GM12878 (cell line): ENCODE data around the gene LIN54. TPM values are rescaled to one million over a fixed set of nuclear protein-coding genes. Genes with fewer than 3 reads are reported as not detected.

Source experiments
- BCL11A ChIP-seq: IDR thresholded peaks from 2 replicates; pipeline ENCODE4 v1.6.1; 2011; ENCODE audit warnings: low read depth, low read length
- BMI1 ChIP-seq: fragments of 450-650 bp; IDR thresholded peaks from 2 replicates; pipeline ENCODE4 v1.6.1; 2016; ENCODE audit warnings: mild to moderate bottlenecking, moderate library complexity, borderline replicate concordance
- BRCA1 ChIP-seq: IDR thresholded peaks from 2 replicates; pipeline ENCODE4 v1.6.1; 2011; ENCODE audit warnings: low read depth, low read length, improper control_type of control experiment
- CBFB ChIP-seq: IDR thresholded peaks from 2 replicates; pipeline ENCODE4 v1.6.1; 2016; ENCODE audit warnings: antibody characterized with exemption, low read depth
- CEBPB ChIP-seq, 2 experiments: fragments of 150-350 bp in 1 of 2; IDR thresholded peaks; 2 replicates each; pipeline ENCODE4 v1.6.1; 2012 to 2014; ENCODE audit warnings: low read depth in 2 of 2, low read length in 2 of 2, borderline replicate concordance in 1 of 2, inconsistent platforms in 1 of 2
- CEBPZ ChIP-seq: fragments of 150-350 bp; IDR thresholded peaks from 2 replicates; pipeline ENCODE4 v1.6.1; 2016; ENCODE audit warnings: low read depth, low read length
- CHD2 ChIP-seq: IDR thresholded peaks from 2 replicates; pipeline ENCODE4 v1.6.1; 2011; ENCODE audit warnings: low read depth, low read length, improper control_type of control experiment, borderline replicate concordance
- ELK1 ChIP-seq: IDR thresholded peaks from 2 replicates; pipeline ENCODE4 v1.6.1; 2012; ENCODE audit warnings: low read depth, low read length, improper control_type of control experiment
- FOXM1 ChIP-seq: IDR thresholded peaks from 2 replicates; pipeline ENCODE4 v1.6.1; 2012; ENCODE audit warnings: low read depth, mild to moderate bottlenecking, inconsistent platforms, low read length, moderate library complexity
- HCFC1 ChIP-seq: fragments of 150-350 bp; IDR thresholded peaks from 2 replicates; pipeline ENCODE4 v1.6.1; 2014; ENCODE audit warnings: low read length
- HDAC6 ChIP-seq: fragments of 200-600 bp; sonication (generic); IDR thresholded peaks from one replicate; pipeline ENCODE4 v1.8.0; 2017; ENCODE audit warnings: antibody characterized with exemption; ENCODE audit not compliant: unreplicated experiment
- MAX ChIP-seq: IDR thresholded peaks from 2 replicates; pipeline ENCODE4 v1.6.1; 2012; ENCODE audit warnings: low read depth, low read length, improper control_type of control experiment
- MTA3 ChIP-seq: IDR thresholded peaks from 2 replicates; pipeline ENCODE4 v1.6.1; 2012; ENCODE audit warnings: low read length, inconsistent platforms, borderline replicate concordance
- NFIC ChIP-seq: IDR thresholded peaks from 2 replicates; pipeline ENCODE4 v1.6.1; 2012; ENCODE audit warnings: low read depth, mild to moderate bottlenecking, inconsistent platforms, low read length, moderate library complexity
- PAX8 ChIP-seq: fragments of 450-650 bp; IDR thresholded peaks from 2 replicates; pipeline ENCODE4 v1.6.1; 2017; ENCODE audit warnings: mild to moderate bottlenecking, moderate library complexity
- PKNOX1 ChIP-seq: fragments of 450-650 bp; IDR thresholded peaks from 2 replicates; pipeline ENCODE4 v1.6.1; 2016; ENCODE audit warnings: mild to moderate bottlenecking
- POLR2AphosphoS2 ChIP-seq: IDR thresholded peaks from 2 replicates; pipeline ENCODE4 v1.6.1; 2011; ENCODE audit warnings: low read depth, mild to moderate bottlenecking, low read length, improper control_type of control experiment, moderate library complexity
- SIN3A ChIP-seq: IDR thresholded peaks from 2 replicates; pipeline ENCODE4 v1.6.1; 2012; ENCODE audit warnings: low read depth, low read length, improper control_type of control experiment
- SMAD5 ChIP-seq: IDR thresholded peaks from 2 replicates; pipeline ENCODE4 v1.6.1; 2016; ENCODE audit warnings: antibody characterized with exemption, low read depth
- SREBF1 ChIP-seq: IDR thresholded peaks from 2 replicates; pipeline ENCODE4 v1.6.1; 2012; ENCODE audit warnings: mild to moderate bottlenecking, low read length
- SREBF2 ChIP-seq: IDR thresholded peaks from 2 replicates; pipeline ENCODE4 v1.6.1; 2012; ENCODE audit warnings: mild to moderate bottlenecking, low read length
- TAF1 ChIP-seq: IDR thresholded peaks from 2 replicates; pipeline ENCODE4 v1.6.1; 2011; ENCODE audit warnings: mild to moderate bottlenecking, low read depth, low read length, borderline replicate concordance
- ZBED1 ChIP-seq: IDR thresholded peaks from 2 replicates; pipeline ENCODE4 v1.6.1; 2016; ENCODE audit warnings: borderline replicate concordance
- polyA plus RNA-seq, 11 experiments: library from polyadenylated mRNA; depleted of rRNA in 4 of 11; unstranded in 6 of 11; stranded (reverse) in 5 of 11; fragments of >200 nt; fragmentation: Nextera tagmentation in 4 of 11; fragmentation: Illumina TruSeq in 1 of 11; extraction: Ambion mirVana in 4 of 11; extraction: Trizol in 1 of 11; gene quantifications; 1 replicate in 1 of 11; 2 replicates in 10 of 11; pipeline versions ENCODE4 v1.2.1 to v1.2.3, GENCODE V29; 2011 to 2016; ENCODE audit warnings: inconsistent platforms in 2 of 11, missing spikeins in 2 of 11, low read depth in 1 of 11
- total RNA-seq, 4 experiments: library from RNA; depleted of rRNA in 3 of 4; stranded (reverse); fragments of >200 nt in 3 of 4; fragmentation: Illumina TruSeq in 1 of 4; extraction: Trizol in 1 of 4; gene quantifications; 2 replicates each; pipeline versions ENCODE4 v1.2.1 to v1.2.3, GENCODE V29; 2013 to 2021

The LIN54 gene
- total and polyA plus RNA-seq, 10 of the 15 experiments (the other 5 are each of a cell fraction or from before 2014, with no cell fraction given), result 1.5 to 20.4 (median 12.2) TPM

GRCh38 chr4:83034630-83035494 lies 24.2 kb upstream of the LIN54 start, which contains the start of gene COPS4 (continued):
- TF ChIP-seq POLR2AphosphoS2 (peak; percentile 59; the same call in 1 of the 2 replicates), MTA3 (peak; percentile 73; the same call in 1 of the 2 replicates), HDAC6 (no peak), ZBED1 (peak; percentile 77; the same call in 1 of the 2 replicates), ELK1 (no peak; the same call in 1 of the 2 replicates), BMI1 (no peak), BCL11A (peak; percentile 32; the same call in 1 of the 2 replicates), TAF1 (peak; percentile 95), PKNOX1 (peak; percentile 81), CEBPB (IDR thresholded peaks at IDR 0.05; ENCODE audit: borderline replicate concordance in 1 of 2, low read depth in 2 of 2, low read length in 2 of 2) (0 out of 4 replicates have a peak, but pooled peaks of 1 of the 2 experiments have one; percentile 41), SMAD5 (peak; percentile 57; the same call in 1 of the 2 replicates), FOXM1 (peak; percentile 86), SIN3A (peak; percentile 94), PAX8 (peak; percentile 61), SREBF2 (no peak; the same call in 1 of the 2 replicates), BRCA1 (no peak), NFIC (peak; percentile 80), CEBPZ (peak; percentile 53; the same call in 1 of the 2 replicates), CBFB (peak; percentile 98), CHD2 (peak; percentile 86), HCFC1 (peak; percentile 83), SREBF1 (no peak; the same call in 1 of the 2 replicates), MAX (peak; percentile 72; the same call in 1 of the 2 replicates)
